ENCODE results near the gene TMEM269. TPM values are rescaled to one million over a fixed set of nuclear protein-coding genes. Genes with fewer than 3 reads are reported as not detected.
"Not testable (repeated sequence)": the region's sequence is repeated elsewhere in the genome, so short reads cannot be mapped to it uniquely, and the experiment has no call there.

Gene TMEM269
- total and polyA plus RNA-seq, 9 of the 15 experiments (the other 6 are each of a cell fraction or from before 2014, with no cell fraction given), result 0.09 to 0.49 (median 0.21) TPM

- DNase-seq (ENCODE audit: extremely low read depth in 1 of 4, low spot score in 3 of 4); H3K27me3 ChIP-seq (ENCODE audit: control insufficient read depth in 2 of 2, insufficient read depth in 2 of 2, low read length in 2 of 2); CTCF ChIA-PET (ENCODE audit: low intra/inter-chr PET ratio); intact Hi-C loops (cut with micrococcal nuclease); FAIRE-seq; H4K20me1 ChIP-seq (replicated peaks; ENCODE audit: control insufficient read depth, insufficient read depth, low read length); BruUV-seq (replicated peaks); H2AFZ ChIP-seq (ENCODE audit: low read depth, low read length); H3K27ac ChIP-seq (ENCODE audit: extremely low read depth, low read depth, low read length); ATAC-seq; H3K4me3 ChIP-seq; H3K9me1 ChIP-seq (ENCODE audit: control insufficient read depth, insufficient read depth, low read length); H3K9ac ChIP-seq (ENCODE audit: insufficient read depth in 1 of 2, low read depth in 2 of 2, low read length in 2 of 2); H3K9me3 ChIP-seq (replicated peaks; ENCODE audit: control insufficient read depth, insufficient read depth, low read depth, low read length); in situ Hi-C loops (cut with MboI); H3K4me2 ChIP-seq (ENCODE audit: insufficient read depth, low read length): not testable (repeated sequence)
- POLR2A ChIA-PET, result interaction anchor here (0.6 to 3.4 kb wide), 3 partner anchors 8 to 142 kb away, joined by 3 to 22 read pairs (median 5); no protein-coding TSS in a partner anchor
- 0 out of 4 replicates have a peak, but pooled peaks of 1 of the 2 experiments have one; percentile 14 for TF ChIP-seq HDAC1 (IDR thresholded peaks at IDR 0.05)
- peak in 1 of 2 experiments; percentile 31; a peak in 1 of 4 replicates for TF ChIP-seq KDM1A (IDR thresholded peaks at IDR 0.05)
- peak; percentile 77 for TF ChIP-seq BCOR (IDR thresholded peaks at IDR 0.05)
- H3K4me1 ChIP-seq (replicated peaks in 1 of 2; ENCODE audit: control insufficient read depth in 2 of 2, insufficient read depth in 2 of 2, low read length in 2 of 2), result peaks cover 16 to 23% of the 10 kb centered on the region in 2 experiments
- H3K36me3 ChIP-seq (ENCODE audit: control insufficient read depth, insufficient read depth, low read length), result peaks cover 14% of the 10 kb centered on the region; the same call in 2 of the 3 replicates
- WGBS (ENCODE audit: insufficient coverage, low coverage, missing lambda C conversion rate), result 100% methylated on average over 1 of the region's 3 CpGs
- H3K79me2 ChIP-seq (ENCODE audit: control insufficient read depth, insufficient read depth, low read length), result peaks cover 29% of the 10 kb centered on the region
Observed at GRCh38 chr1:42814815-42815214, 30.0 kb downstream of the TMEM269 start.

GRCh38 chr1:42815941-42816584, 31.3 kb downstream of the TMEM269 start:
- intact Hi-C loops (cut with micrococcal nuclease), result loop anchor here (1.0 kb wide), 1 partner anchor 108 kb away; no protein-coding TSS in a partner anchor
- 31% methylated on average over 7 of the region's 7 CpGs for WGBS (ENCODE audit: insufficient coverage, low coverage, missing lambda C conversion rate)
- Histone ChIP-seq H3K27me3 (ENCODE audit: control insufficient read depth in 2 of 2, insufficient read depth in 2 of 2, low read length in 2 of 2) (no peaks in the 10 kb centered on the region), H3K9ac (ENCODE audit: insufficient read depth in 1 of 2, low read depth in 2 of 2, low read length in 2 of 2) (peak overlapping the region; percentile 60 to 92; a peak in 3 of 4 replicates), H3K27ac (ENCODE audit: extremely low read depth, low read depth, low read length) (peak overlapping the region; percentile 65), H3K4me3 (peak overlapping the region; percentile 79), H3K9me3 (replicated peaks; ENCODE audit: control insufficient read depth, insufficient read depth, low read depth, low read length) (no peaks in the 10 kb centered on the region), H3K79me2 (ENCODE audit: control insufficient read depth, insufficient read depth, low read length) (peaks cover 37% of the 10 kb centered on the region), H3K4me1 (replicated peaks in 1 of 2; ENCODE audit: control insufficient read depth in 2 of 2, insufficient read depth in 2 of 2, low read length in 2 of 2) (peaks cover 16 to 33% of the 10 kb centered on the region in 2 experiments), H3K4me2 (ENCODE audit: insufficient read depth, low read length) (peak overlapping the region; percentile 89), H4K20me1 (replicated peaks; ENCODE audit: control insufficient read depth, insufficient read depth, low read length) (no peaks in the 10 kb centered on the region), H2AFZ (ENCODE audit: low read depth, low read length) (peak overlapping the region; percentile 86), H3K9me1 (ENCODE audit: control insufficient read depth, insufficient read depth, low read length) (no peaks in the 10 kb centered on the region), H3K36me3 (ENCODE audit: control insufficient read depth, insufficient read depth, low read length) (peaks cover 13% of the 10 kb centered on the region; the same call in 2 of the 3 replicates)
- DNase-seq (ENCODE audit: extremely low read depth in 1 of 4, low spot score in 3 of 4) (peak in 1 of 4 experiments; percentile 54), ATAC-seq (peak; percentile 26), FAIRE-seq (peak; percentile 48)
- BruUV-seq (replicated peaks), result TSS peak; percentile 66
- ChIA-PET POLR2A (interaction anchor here (0.8 to 3.4 kb wide), 6 partner anchors 9 to 120 kb away, joined by 3 to 22 read pairs (median 4); no protein-coding TSS in a partner anchor), CTCF (ENCODE audit: low intra/inter-chr PET ratio) (no interaction called here)
- in situ Hi-C loops (cut with MboI), result no loop called here
- TF ChIP-seq ZNF764 (CRISPR knock-in tag; IDR thresholded peaks at IDR 0.05; ENCODE audit: low read depth), result no peak
- peak in 1 of 2 experiments; percentile 31; a peak in 1 of 4 replicates for TF ChIP-seq KDM1A (IDR thresholded peaks at IDR 0.05)
- no peak for TF ChIP-seq PML (IDR thresholded peaks at IDR 0.05; ENCODE audit: low read length)
- peak; percentile 27; the same call in 1 of the 2 replicates for TF ChIP-seq SPI1 (IDR thresholded peaks at IDR 0.05; ENCODE audit: borderline replicate concordance, low read depth, low read length)
- no peak for TF ChIP-seq RBM14 (IDR thresholded peaks at IDR 0.05; ENCODE audit: borderline replicate concordance, insufficient read depth, low read depth, low read length)
